GM21390 (cell line): ENCODE data around the gene NEAT1.

Experiments used
- ATAC-seq: cut with Tn5 transposase; IDR thresholded peaks from one replicate; pipeline ENCODE4 v1.9.1; 2021; ENCODE audit not compliant: unreplicated experiment

NEAT1 gene

GRCh38 chr11:65389294-65389980 lies 33.2 kb upstream of the NEAT1 start:
- no peak for ATAC-seq

- ATAC-seq = no peak
Observed at GRCh38 chr11:65390099-65390941, 32.3 kb upstream of the NEAT1 start.

GRCh38 chr11:65390996-65391395 lies 31.6 kb upstream of the NEAT1 start:
- no peak for ATAC-seq

GRCh38 chr11:65392186-65392829 lies 30.3 kb upstream of the NEAT1 start:
- ATAC-seq = no peak

- ATAC-seq = no peak
Observed at GRCh38 chr11:65392899-65393298, 29.7 kb upstream of the NEAT1 start.

- ATAC-seq = no peak
Observed at GRCh38 chr11:65393513-65394079, 29.0 kb upstream of the NEAT1 start.

- ATAC-seq = no peak
Observed at GRCh38 chr11:65394125-65394536, 28.5 kb upstream of the NEAT1 start.

- no peak for ATAC-seq
Observed at GRCh38 chr11:65395961-65396530, 26.6 kb upstream of the NEAT1 start.

GRCh38 chr11:65396769-65397745 lies 25.5 kb upstream of the NEAT1 start:
- ATAC-seq = no peak

- no peak for ATAC-seq
Observed at GRCh38 chr11:65398362-65398910, 24.2 kb upstream of the NEAT1 start.

GRCh38 chr11:65399249-65399648 lies 23.3 kb upstream of the NEAT1 start:
- ATAC-seq = no peak

GRCh38 chr11:65399845-65400244 lies 22.8 kb upstream of the NEAT1 start:
- no peak for ATAC-seq

GRCh38 chr11:65400307-65401072 lies 22.1 kb upstream of the NEAT1 start:
- no peak for ATAC-seq

- ATAC-seq = no peak
Observed at GRCh38 chr11:65401073-65401802, 21.4 kb upstream of the NEAT1 start.

GRCh38 chr11:65401803-65402248 lies 20.8 kb upstream of the NEAT1 start:
- no peak for ATAC-seq

GRCh38 chr11:65402790-65403189 lies 19.8 kb upstream of the NEAT1 start:
- no peak for ATAC-seq

GRCh38 chr11:65403607-65404121 lies 18.9 kb upstream of the NEAT1 start:
- ATAC-seq = no peak

GRCh38 chr11:65404210-65404609 lies 18.4 kb upstream of the NEAT1 start:
- ATAC-seq = no peak
